H1 (cell line): Measurements from ENCODE around the gene ADRB1. TPM values are rescaled to one million over a fixed set of nuclear protein-coding genes. Genes with fewer than 3 reads are reported as not detected.

ENCODE experiments used
- CTCF ChIA-PET: fragments of 300-600 bp; sonication (Branson Sonifier 250); formaldehyde crosslinking; loops from one replicate; lab custom pipeline; 2021; ENCODE audit not compliant: partially characterized antibody; lab: Charles Lee
- POLR2A ChIA-PET: fragments of 300-600 bp; sonication (Branson Sonifier 250); formaldehyde crosslinking; loops from one replicate; lab custom pipeline; 2021; ENCODE audit warnings: inconsistent platforms; ENCODE audit not compliant: partially characterized antibody; lab: Charles Lee
- DNase-seq, 2 experiments: peaks; one replicate each; pipeline versions ENCODE4 v3.0.0 to v3.0.0-alpha.2; 2010 to 2022; ENCODE audit warnings: low spot score in 2 of 2, low read depth in 1 of 2, mixed read lengths in 1 of 2
- FAIRE-seq: peaks from 2 replicates; lab custom pipeline; 2011; peaks lifted over from hg19 to GRCh38; lab: Jason Lieb, UNC
- H2AFZ ChIP-seq: 2 replicates; pipeline ENCODE4 v1.8.1; 2012; ENCODE audit warnings: low read length, inconsistent platforms
- H2AK5ac ChIP-seq: 2 replicates; pipeline ENCODE4 v1.6.1; 2013; ENCODE audit warnings: low read depth, low read length
- H2BK120ac ChIP-seq: replicated peaks from 2 replicates; pipeline ENCODE3; 2013; ENCODE audit warnings: low read depth, low read length, inconsistent platforms
- H2BK12ac ChIP-seq: 2 replicates; pipeline ENCODE4 v1.6.1; 2013; ENCODE audit warnings: low read depth, low read length
- H2BK15ac ChIP-seq: 2 replicates; pipeline ENCODE4 v1.6.1; 2013; ENCODE audit warnings: low read length
- H2BK20ac ChIP-seq: 2 replicates; pipeline ENCODE4 v1.6.1; 2013; ENCODE audit warnings: low read length
- H2BK5ac ChIP-seq: 2 replicates; pipeline ENCODE4 v1.6.1; 2013; ENCODE audit warnings: low read depth, low read length
- H3K14ac ChIP-seq: 2 replicates; pipeline ENCODE4 v1.6.1; 2013; ENCODE audit warnings: inconsistent platforms; ENCODE audit not compliant: insufficient read length
- H3K18ac ChIP-seq: 2 replicates; pipeline ENCODE4 v1.6.1; 2013; ENCODE audit warnings: low read length; ENCODE audit errors: extremely low read depth
- H3K23ac ChIP-seq: 2 replicates; pipeline ENCODE4 v1.6.1; 2013; ENCODE audit warnings: inconsistent platforms; ENCODE audit not compliant: insufficient read length
- H3K23me2 ChIP-seq: 2 replicates; pipeline ENCODE4 v1.6.1; 2013; ENCODE audit warnings: low read depth, low read length
- H3K27ac ChIP-seq: 2 replicates; pipeline ENCODE4 v1.6.1; 2011; ENCODE audit warnings: low read depth, low read length, inconsistent platforms
- H3K27me3 ChIP-seq, 4 experiments: replicated peaks in 1 of 4; 1 replicate in 1 of 4; 2 replicates in 3 of 4; pipeline versions ENCODE4 v1.6.1 to v1.8.1; 2011 to 2013; ENCODE audit warnings: low read length in 3 of 4, mild to moderate bottlenecking in 3 of 4, inconsistent platforms in 2 of 4, mixed read lengths in 2 of 4, moderate library complexity in 1 of 4; ENCODE audit not compliant: control insufficient read depth in 3 of 4, insufficient read depth in 3 of 4; ENCODE audit errors: extremely low read depth in 1 of 4
- H3K36me3 ChIP-seq, 4 experiments: 2 replicates each; pipeline versions ENCODE4 v1.6.1 to v1.8.1; 2011 to 2013; ENCODE audit warnings: mild to moderate bottlenecking in 4 of 4, low read length in 3 of 4, moderate library complexity in 2 of 4, control low read depth in 1 of 4, inconsistent platforms in 1 of 4; ENCODE audit not compliant: insufficient read depth in 4 of 4, control insufficient read depth in 2 of 4
- H3K4ac ChIP-seq: replicated peaks from 2 replicates; pipeline ENCODE3; 2013; ENCODE audit warnings: low read length, low read depth, mixed read lengths, inconsistent platforms; ENCODE audit not compliant: insufficient read length
- H3K4me1 ChIP-seq, 4 experiments: replicated peaks in 1 of 4; 1 replicate in 1 of 4; 2 replicates in 3 of 4; pipeline versions ENCODE4 v1.6.1 to v1.8.1; 2011 to 2013; ENCODE audit warnings: low read length in 3 of 4, inconsistent platforms in 2 of 4, mixed read lengths in 1 of 4; ENCODE audit not compliant: insufficient read depth in 4 of 4, control insufficient read depth in 3 of 4
- H3K4me2 ChIP-seq, 2 experiments: 2 replicates each; pipeline versions ENCODE4 v1.6.1 to v1.8.1; 2011 to 2013; ENCODE audit warnings: low read depth in 2 of 2, low read length in 2 of 2, control low read depth in 1 of 2, inconsistent platforms in 1 of 2, mild to moderate bottlenecking in 1 of 2; ENCODE audit not compliant: insufficient read depth in 1 of 2
- H3K4me3 ChIP-seq, 4 experiments: fragments of 200-600, 300-600 bp in 1 of 4; sonication (generic), shearing (Covaris generic), sonication (Bioruptor Twin) in 1 of 4; 2 replicates each; pipeline versions ENCODE4 v1.5.1 to v1.8.1; 2011 to 2016; ENCODE audit warnings: low read length in 4 of 4, low read depth in 3 of 4, control low read depth in 2 of 4, inconsistent platforms in 2 of 4, mild to moderate bottlenecking in 2 of 4, mixed read lengths in 1 of 4, moderate library complexity in 1 of 4; ENCODE audit not compliant: insufficient read depth in 2 of 4; ENCODE audit errors: extremely low read depth in 1 of 4
- H3K56ac ChIP-seq: replicated peaks from 2 replicates; pipeline ENCODE3; 2013; ENCODE audit warnings: low read depth, mild to moderate bottlenecking, mixed read lengths, low read length, inconsistent platforms; ENCODE audit not compliant: insufficient read length
- H3K79me1 ChIP-seq: 2 replicates; pipeline ENCODE4 v1.6.1; 2013; ENCODE audit warnings: low read depth, low read length, control low read depth
- H3K79me2 ChIP-seq, 2 experiments: 2 replicates each; pipeline versions ENCODE4 v1.6.1 to v1.8.1; 2012 to 2013; ENCODE audit warnings: low read length in 2 of 2, mild to moderate bottlenecking in 2 of 2, inconsistent platforms in 1 of 2; ENCODE audit not compliant: insufficient read depth in 2 of 2, control insufficient read depth in 1 of 2
- H3K9ac ChIP-seq, 4 experiments: replicated peaks in 1 of 4; 1 replicate in 1 of 4; 2 replicates in 3 of 4; pipeline versions ENCODE4 v1.6.1 to v1.8.1; 2011 to 2013; ENCODE audit warnings: low read depth in 3 of 4, low read length in 3 of 4, control low read depth in 2 of 4, mild to moderate bottlenecking in 2 of 4, moderate library complexity in 2 of 4, inconsistent platforms in 1 of 4; ENCODE audit errors: extremely low read depth in 1 of 4
- H3K9me3 ChIP-seq, 2 experiments: 2 replicates each; pipeline versions ENCODE4 v1.6.1 to v1.8.1; 2012 to 2013; ENCODE audit warnings: mild to moderate bottlenecking in 2 of 2, moderate library complexity in 2 of 2, control low read depth in 1 of 2, inconsistent platforms in 1 of 2, low read depth in 1 of 2, low read length in 1 of 2, mixed read lengths in 1 of 2; ENCODE audit not compliant: insufficient read depth in 2 of 2
- H4K20me1 ChIP-seq, 2 experiments: replicated peaks in 1 of 2; 2 replicates each; pipeline versions ENCODE3 to v1.8.1; 2011 to 2013; ENCODE audit warnings: inconsistent platforms in 2 of 2, low read length in 2 of 2, mild to moderate bottlenecking in 1 of 2; ENCODE audit not compliant: insufficient read depth in 2 of 2, control insufficient read depth in 1 of 2
- H4K5ac ChIP-seq: 2 replicates; pipeline ENCODE4 v1.6.1; 2013; ENCODE audit warnings: low read length, low read depth, mixed read lengths, inconsistent platforms; ENCODE audit not compliant: insufficient read length
- H4K8ac ChIP-seq: 2 replicates; pipeline ENCODE4 v1.8.0; 2013; ENCODE audit warnings: mild to moderate bottlenecking, moderate library complexity, low read length, inconsistent platforms; ENCODE audit not compliant: insufficient read depth; ENCODE audit errors: extremely low read depth
- H4K91ac ChIP-seq: replicated peaks from 2 replicates; pipeline ENCODE3; 2013; ENCODE audit warnings: low read length, mixed read lengths, inconsistent platforms; ENCODE audit not compliant: insufficient read length
- CTBP2 ChIP-seq: IDR thresholded peaks from 2 replicates; pipeline ENCODE4 v1.7.0; 2011; ENCODE audit warnings: borderline replicate concordance, mild to moderate bottlenecking, moderate library complexity, mixed read lengths, low read length; ENCODE audit not compliant: insufficient read depth, insufficient read length
- HDAC6 ChIP-seq: IDR thresholded peaks from one replicate; pipeline ENCODE4 v1.7.1; 2012; ENCODE audit warnings: low read depth, mild to moderate bottlenecking, inconsistent platforms, low read length, moderate library complexity
- NRF1 ChIP-seq: IDR thresholded peaks from 2 replicates; pipeline ENCODE4 v1.6.1; 2011; ENCODE audit warnings: mild to moderate bottlenecking, low read depth, low read length, improper control_type of control experiment
- SAP30 ChIP-seq: fragments of 300-600 bp; sonication (generic); IDR thresholded peaks from 2 replicates; pipeline ENCODE4 v1.7.1; 2012; ENCODE audit warnings: low read length, moderate library complexity, mild to moderate bottlenecking, inconsistent platforms; ENCODE audit not compliant: insufficient read depth, insufficient replicate concordance
- WGBS, 2 experiments: shearing (Covaris generic) in 1 of 2; methylation state at CpG; one replicate each; pipeline versions ENCODE4 v1.1.6 to v1.1.7; 2013 to 2015; ENCODE audit warnings: low lambda C conversion rate in 2 of 2, mixed read lengths in 2 of 2, inconsistent platforms in 1 of 2, low coverage in 1 of 2, missing lambda C conversion rate in 1 of 2; ENCODE audit not compliant: insufficient replicate concordance in 2 of 2, insufficient coverage in 1 of 2, insufficient read length in 1 of 2; ENCODE audit errors: extremely low coverage in 1 of 2, missing lambda C conversion rate in 1 of 2; 5-methylcytosine and 5-hydroxymethylcytosine counted together
- polyA plus RNA-seq, 7 experiments: library from polyadenylated mRNA; depleted of rRNA in 3 of 7; stranded (reverse) in 5 of 7; unstranded in 2 of 7; fragments of >200 nt in 5 of 7; fragments of 200-250 nt in 2 of 7; gene quantifications; 1 replicate in 5 of 7; 2 replicates in 1 of 7; 4 replicates in 1 of 7; pipeline versions ENCODE4 v1.2.1 to v1.2.3, GENCODE V29; 2011 to 2013; ENCODE audit warnings: missing spikeins in 2 of 7, mixed read lengths in 2 of 7
- total RNA-seq: library from RNA; stranded (reverse); fragmentation: NEBNext Ultra II Directional; extraction: Animal tissue kit (Norgen Biotek cat#: 25700); gene quantifications from 2 replicates; pipeline ENCODE4 v1.2.1, GENCODE V29; 2021

ADRB1 gene
- total and polyA plus RNA-seq, 2 of the 8 experiments (the other 6 are each of a cell fraction or from before 2014, with no cell fraction given): 0.14 to 0.48 TPM

- H3K18ac ChIP-seq: no peak overlapping the region
- ChIA-PET POLR2A (no interaction called here), CTCF (interaction anchor here (1.0 to 2.3 kb wide), 3 partner anchors 10 to 12 kb away, joined by 3 to 9 read pairs (median 5); no protein-coding TSS in a partner anchor)
- 89% methylated on average over 8 of the region's 8 CpGs; no CpG with 5 or more reads in 1 of the 2 experiments for WGBS, 2 experiments
- H3K56ac ChIP-seq: no peak overlapping the region
- H3K9ac ChIP-seq: no peak overlapping the region
- H3K4me3 ChIP-seq: no peak overlapping the region
- no peaks in the 10 kb centered on the region for H3K4me1 ChIP-seq
- no peaks in the 10 kb centered on the region for H3K79me1 ChIP-seq
- H4K20me1 ChIP-seq: no peaks in the 10 kb centered on the region
- no peak overlapping the region for H3K14ac ChIP-seq
- H4K91ac ChIP-seq: no peak overlapping the region
- no peak overlapping the region for H2BK5ac ChIP-seq
- no peak overlapping the region for H2BK15ac ChIP-seq
- H3K27ac ChIP-seq: no peak overlapping the region
- DNase-seq (no peak), FAIRE-seq (no peak)
- no peak overlapping the region for H3K4ac ChIP-seq
- H3K9me3 ChIP-seq: peaks cover 0 to 5% of the 10 kb centered on the region in 2 experiments; a peak in 2 of 4 replicates
- H4K5ac ChIP-seq: no peak overlapping the region
- no peak overlapping the region for H3K23ac ChIP-seq
- peak overlapping the region; percentile 44; the same call in 1 of the 2 replicates for H2AFZ ChIP-seq
- no peak overlapping the region for H3K4me2 ChIP-seq
- H3K23me2 ChIP-seq: no peaks in the 10 kb centered on the region
- H2BK120ac ChIP-seq: no peak overlapping the region
- no peak overlapping the region for H2BK12ac ChIP-seq
- no peak for TF ChIP-seq SAP30
- TF ChIP-seq NRF1: no peak
- no peak for TF ChIP-seq CTBP2
- no peak for TF ChIP-seq HDAC6
- no peaks in the 10 kb centered on the region for H3K79me2 ChIP-seq
- H4K8ac ChIP-seq: no peak overlapping the region
- no peaks in the 10 kb centered on the region for H3K36me3 ChIP-seq
- H3K27me3 ChIP-seq: no peaks in the 10 kb centered on the region
- no peak overlapping the region for H2AK5ac ChIP-seq
- H2BK20ac ChIP-seq: no peak overlapping the region
Measured at GRCh38 chr10:114012650-114013049, 31.0 kb upstream of the ADRB1 start.
